OCI-LY7 (cell line): ENCODE measurements around the gene KAT6B. TPM values are rescaled to one million over a fixed set of nuclear protein-coding genes. Genes with fewer than 3 reads are reported as not detected.

Source experiments
- BruUV-seq: library from RNA; stranded (reverse); fragments of 400-500 nt; replicated peaks from 2 replicates; lab custom pipeline; 2021; lab: Mats Ljungman, UMichigan
- CTCF ChIA-PET: fragments of 300-600 bp; sonication (Branson Sonifier 250); formaldehyde crosslinking; loops from one replicate; lab custom pipeline; 2022; ENCODE audit warnings: antibody characterized with exemption; ENCODE audit not compliant: unreplicated experiment; lab: Charles Lee
- POLR2A ChIA-PET: fragments of 300-600 bp; sonication (Branson Sonifier 250); formaldehyde crosslinking; loops from one replicate; lab custom pipeline; 2022; ENCODE audit warnings: antibody characterized with exemption; lab: Charles Lee
- DNase-seq: peaks from one replicate; pipeline ENCODE4 v3.0.0-alpha.2; 2015; ENCODE audit warnings: low spot score
- H2AFZ ChIP-seq: fragments of 200-600 bp; sonication (generic), shearing (Covaris generic); 2 replicates; pipeline ENCODE4 v1.6.1; 2014; ENCODE audit warnings: mild to moderate bottlenecking, antibody characterized with exemption, low read length, moderate library complexity
- H3K27ac ChIP-seq: fragments of 200-600 bp; sonication (generic); 2 replicates; pipeline ENCODE4 v1.5.1; 2014; ENCODE audit warnings: mixed run types, low read depth, mild to moderate bottlenecking, moderate library complexity, low read length, inconsistent platforms; ENCODE audit not compliant: poor library complexity, severe bottlenecking
- H3K36me3 ChIP-seq: fragments of 200-600 bp; sonication (generic); 2 replicates; pipeline ENCODE4 v1.6.1; 2014; ENCODE audit warnings: mild to moderate bottlenecking, antibody characterized with exemption, low read length, moderate library complexity, mixed read lengths; ENCODE audit not compliant: insufficient read depth
- H3K4me1 ChIP-seq: fragments of 200-600 bp; sonication (generic); 2 replicates; pipeline ENCODE4 v1.5.1; 2014; ENCODE audit warnings: mild to moderate bottlenecking, low read length; ENCODE audit not compliant: insufficient read depth, poor library complexity, severe bottlenecking
- H3K4me2 ChIP-seq: fragments of 200-600 bp; sonication (generic); 2 replicates; pipeline ENCODE4 v1.6.1; 2014; ENCODE audit warnings: mild to moderate bottlenecking, low read length
- H3K4me3 ChIP-seq: fragments of 200-600 bp; sonication (generic); 2 replicates; pipeline ENCODE4 v1.5.1; 2014; ENCODE audit warnings: mild to moderate bottlenecking, low read depth, low read length; ENCODE audit not compliant: poor library complexity, severe bottlenecking
- H3K79me2 ChIP-seq: fragments of 200-600 bp; sonication (generic); 2 replicates; pipeline ENCODE4 v1.6.1; 2016; ENCODE audit warnings: low read depth, mild to moderate bottlenecking, low read length, moderate library complexity, mixed read lengths; ENCODE audit not compliant: insufficient read depth
- H3K9me2 ChIP-seq: fragments of 200-600 bp; sonication (generic); 2 replicates; pipeline ENCODE4 v1.6.1; 2016; ENCODE audit warnings: mild to moderate bottlenecking, low read length, mixed read lengths; ENCODE audit not compliant: insufficient read depth
- H3K9me3 ChIP-seq: fragments of 200-600 bp; sonication (generic); 2 replicates; pipeline ENCODE4 v1.6.1; 2014; ENCODE audit warnings: mild to moderate bottlenecking, mixed run types, low read length, mixed read lengths
- H4K20me1 ChIP-seq: fragments of 200-600 bp; sonication (generic); 2 replicates; pipeline ENCODE4 v1.6.1; 2014; ENCODE audit warnings: mild to moderate bottlenecking, antibody characterized with exemption, low read length, moderate library complexity, mixed read lengths; ENCODE audit not compliant: insufficient read depth
- EZH2phosphoT487 ChIP-seq: fragments of 200-600 bp; sonication (generic); IDR thresholded peaks from 2 replicates; pipeline ENCODE4 v1.6.1; 2018; ENCODE audit warnings: low read depth, borderline replicate concordance, mild to moderate bottlenecking, mixed run types, antibody characterized with exemption, low read length, moderate library complexity, mixed read lengths
- intact Hi-C: fragments of 100-400 bp; cut with micrococcal nuclease; formaldehyde crosslinking; loops from one replicate; pipeline ENCODE4 v1.10.0; 2022; ENCODE audit not compliant: unreplicated experiment
- total RNA-seq, 2 experiments: library from RNA; depleted of rRNA in 1 of 2; stranded (reverse); fragments of >200 nt in 1 of 2; shearing (Covaris generic) in 1 of 2; gene quantifications; 2 replicates each; pipeline ENCODE4 v1.2.3, GENCODE V29; 2014 to 2022
- TF ChIP-seq, protein P1 (sequence below): fragments of 200-600 bp; sonication (generic); conservative IDR thresholded peaks from 2 replicates; pipeline ENCODE4 v1.5.1; 2014; ENCODE audit warnings: mild to moderate bottlenecking, antibody characterized with exemption, low read length, moderate library complexity, mixed read lengths

Gene KAT6B
- total RNA-seq, 2 experiments from 2014 or later = 20.8 to 40.8 TPM

- H2AFZ ChIP-seq = no peak overlapping the region
- H3K4me1 ChIP-seq = no peaks in the 10 kb centered on the region
- H3K9me3 ChIP-seq = peaks cover 16% of the 10 kb centered on the region
- no peaks in the 10 kb centered on the region for H3K36me3 ChIP-seq
- H3K27ac ChIP-seq = no peak overlapping the region
- BruUV-seq = no TSS peak
- H3K9me2 ChIP-seq = no peaks in the 10 kb centered on the region
- H3K79me2 ChIP-seq = no peaks in the 10 kb centered on the region
- CTCF ChIA-PET = no interaction called here
- H3K4me3 ChIP-seq = no peak overlapping the region
- intact Hi-C loops = no loop called here
- H4K20me1 ChIP-seq = no peaks in the 10 kb centered on the region
- DNase-seq = no peak
- POLR2A ChIA-PET = interaction anchor here (1.2 to 1.3 kb wide), 2 partner anchors 11 to 19 kb away, joined by 3 to 4 read pairs; no protein-coding TSS in a partner anchor
- no peak overlapping the region for H3K4me2 ChIP-seq
- TF ChIP-seq, protein P1, sequence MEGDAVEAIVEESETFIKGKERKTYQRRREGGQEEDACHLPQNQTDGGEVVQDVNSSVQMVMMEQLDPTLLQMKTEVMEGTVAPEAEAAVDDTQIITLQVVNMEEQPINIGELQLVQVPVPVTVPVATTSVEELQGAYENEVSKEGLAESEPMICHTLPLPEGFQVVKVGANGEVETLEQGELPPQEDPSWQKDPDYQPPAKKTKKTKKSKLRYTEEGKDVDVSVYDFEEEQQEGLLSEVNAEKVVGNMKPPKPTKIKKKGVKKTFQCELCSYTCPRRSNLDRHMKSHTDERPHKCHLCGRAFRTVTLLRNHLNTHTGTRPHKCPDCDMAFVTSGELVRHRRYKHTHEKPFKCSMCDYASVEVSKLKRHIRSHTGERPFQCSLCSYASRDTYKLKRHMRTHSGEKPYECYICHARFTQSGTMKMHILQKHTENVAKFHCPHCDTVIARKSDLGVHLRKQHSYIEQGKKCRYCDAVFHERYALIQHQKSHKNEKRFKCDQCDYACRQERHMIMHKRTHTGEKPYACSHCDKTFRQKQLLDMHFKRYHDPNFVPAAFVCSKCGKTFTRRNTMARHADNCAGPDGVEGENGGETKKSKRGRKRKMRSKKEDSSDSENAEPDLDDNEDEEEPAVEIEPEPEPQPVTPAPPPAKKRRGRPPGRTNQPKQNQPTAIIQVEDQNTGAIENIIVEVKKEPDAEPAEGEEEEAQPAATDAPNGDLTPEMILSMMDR = no peak
- no peak for TF ChIP-seq EZH2phosphoT487
Observed at GRCh38 chr10:74814797-74815196, 11.6 kb upstream of the KAT6B start.

DNA sequence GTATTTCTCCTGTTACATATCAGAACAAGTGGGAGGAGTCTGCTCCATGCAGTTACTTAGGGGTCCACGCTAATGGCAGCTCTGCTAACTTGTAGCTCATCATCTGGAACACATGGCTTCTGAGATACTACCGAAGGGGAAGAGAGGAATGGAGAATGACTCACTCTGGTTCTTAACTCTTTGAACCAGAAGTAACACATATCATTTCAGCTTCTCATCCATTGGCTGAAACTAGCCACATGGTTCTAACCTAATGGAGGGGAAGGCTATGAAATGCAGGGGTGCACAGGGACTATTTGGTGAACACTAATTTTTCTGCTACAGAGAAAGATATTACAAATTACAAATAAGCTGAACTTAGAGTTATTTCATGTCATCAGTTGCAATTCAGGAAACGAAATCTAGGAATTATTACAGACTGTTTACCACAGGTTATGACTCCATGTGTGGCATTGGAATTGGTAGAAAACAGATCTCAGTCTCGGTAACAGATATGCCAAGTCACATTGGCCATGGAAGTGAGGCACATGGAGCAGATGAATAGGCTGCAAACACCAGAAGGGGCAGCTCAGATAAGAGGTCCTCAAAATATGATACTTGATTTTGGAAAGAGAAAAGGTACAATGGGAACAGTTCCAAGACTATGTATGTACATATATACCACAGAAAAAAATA, 9.4 kb upstream of the KAT6B start:
- DNase-seq = no peak
- H3K27ac ChIP-seq = no peak overlapping the region
- BruUV-seq = no TSS peak
- no peaks in the 10 kb centered on the region for H3K4me1 ChIP-seq
- ChIA-PET POLR2A (interaction anchor here (0.5 to 0.6 kb wide), 2 partner anchors 33 to 310 kb away, joined by 3 read pairs; no protein-coding TSS in a partner anchor), CTCF (no interaction called here)
- no peak for TF ChIP-seq EZH2phosphoT487
- TF ChIP-seq, protein P1 = no peak
- H3K36me3 ChIP-seq = no peaks in the 10 kb centered on the region
- intact Hi-C loops = no loop called here
- no peak overlapping the region for H3K4me3 ChIP-seq
- no peaks in the 10 kb centered on the region for H3K9me2 ChIP-seq
- H3K79me2 ChIP-seq = no peaks in the 10 kb centered on the region
- H4K20me1 ChIP-seq = no peaks in the 10 kb centered on the region
- no peak overlapping the region for H2AFZ ChIP-seq
- H3K9me3 ChIP-seq = peaks cover 11% of the 10 kb centered on the region
- no peak overlapping the region for H3K4me2 ChIP-seq

GRCh38 chr10:74821501-74821900, 4.9 kb upstream of the KAT6B start:
- no TSS peak for BruUV-seq
- ChIA-PET CTCF (no interaction called here), POLR2A (interaction anchor here (1.1 to 1.2 kb wide), 2 partner anchors 26 to 274 kb away, joined by 3 to 4 read pairs; no protein-coding TSS in a partner anchor)
- Histone ChIP-seq H3K9me2 (no peaks in the 10 kb centered on the region), H3K4me2 (no peak overlapping the region), H4K20me1 (no peaks in the 10 kb centered on the region), H3K79me2 (no peaks in the 10 kb centered on the region), H3K4me3 (no peak overlapping the region), H3K27ac (no peak overlapping the region), H2AFZ (no peak overlapping the region), H3K9me3 (peaks cover 11% of the 10 kb centered on the region), H3K4me1 (peaks cover 14% of the 10 kb centered on the region), H3K36me3 (no peaks in the 10 kb centered on the region)
- DNase-seq = no peak
- TF ChIP-seq, protein P1 = no peak
- TF ChIP-seq EZH2phosphoT487 = no peak
- intact Hi-C loops = loop anchor here (10.0 kb wide), 2 partner anchors 193 to 237 kb away; no protein-coding TSS in a partner anchor
